Measurements from ENCODE around the gene TMEM51.

TMEM51 gene

GRCh38 chr1:15222653-15223303 lies 69.2 kb downstream of the TMEM51 start:
- no peak for DNase-seq

GRCh38 chr1:15224259-15224869 lies 70.8 kb downstream of the TMEM51 start:
- no peak for DNase-seq

- DNase-seq: no peak
These were observed 71.4 kb downstream of the TMEM51 start for GRCh38 chr1:15224974-15225373.

- no peak for DNase-seq
These were observed 71.9 kb downstream of the TMEM51 start for GRCh38 chr1:15225461-15225860.

GRCh38 chr1:15226388-15227255 lies 73.1 kb downstream of the TMEM51 start:
- DNase-seq: no peak

GRCh38 chr1:15229707-15230131 lies 76.2 kb downstream of the TMEM51 start:
- DNase-seq: no peak

GRCh38 chr1:15231714-15232201 lies 78.2 kb downstream of the TMEM51 start:
- DNase-seq: no peak

- DNase-seq: no peak
These were observed 80.1 kb downstream of the TMEM51 start for GRCh38 chr1:15233689-15234088.

GRCh38 chr1:15236321-15236721 lies 82.8 kb downstream of the TMEM51 start:
- no peak for DNase-seq

- DNase-seq: no peak
These were observed 83.2 kb downstream of the TMEM51 start for GRCh38 chr1:15236746-15237145.

- no peak for DNase-seq
These were observed 85.2 kb downstream of the TMEM51 start for GRCh38 chr1:15238789-15239188.

- no peak for DNase-seq
These were observed 89.2 kb downstream of the TMEM51 start for GRCh38 chr1:15242766-15243165.

- no peak for DNase-seq
These were observed 89.9 kb downstream of the TMEM51 start for GRCh38 chr1:15243275-15244043.

- DNase-seq: no peak
These were observed 91.3 kb downstream of the TMEM51 start for GRCh38 chr1:15244813-15245212.

- DNase-seq: no peak
These were observed 92.2 kb downstream of the TMEM51 start for GRCh38 chr1:15245593-15246360.

GRCh38 chr1:15246960-15247614 lies 93.5 kb downstream of the TMEM51 start, which contains the start of gene FHAD1:
Gene FHAD1, plus strand, starts transcription at chr1:15247223. Its CDS starts 4,562 bp downstream, at chr1:15251785.
- DNase-seq: peak in 1 of 2 donors; percentile 30

GRCh38 chr1:15248216-15248615 lies 94.7 kb downstream of the TMEM51 start:
- no peak for DNase-seq

GRCh38 chr1:15249081-15249480 lies 95.5 kb downstream of the TMEM51 start:
- no peak for DNase-seq

- DNase-seq: no peak
These were observed 98.6 kb downstream of the TMEM51 start for GRCh38 chr1:15251857-15252835.

- no peak for DNase-seq
These were observed 101.0 kb downstream of the TMEM51 start for GRCh38 chr1:15254559-15254958.

Data from hippocampal formation (tissue), 2 donors.